Panc1 (cell line): Measurements from ENCODE around the gene PRRT4. TPM values are rescaled to one million over a fixed set of nuclear protein-coding genes. Genes with fewer than 3 reads are reported as not detected.

Source experiments
- ATAC-seq: fragments of 200-7000 bp; cut with Tn5 transposase; 2 replicates; pipeline ENCODE4 v1.9.1; 2020; ENCODE audit warnings: mild to moderate bottlenecking, moderate library complexity
- BruUV-seq: library from RNA; stranded (reverse); fragments of 400-500 nt; replicated peaks from 2 replicates; lab custom pipeline; 2021; lab: Mats Ljungman, UMichigan
- CTCF ChIA-PET: fragments of 300-600 bp; sonication (Branson Sonifier 250); formaldehyde crosslinking; loops from one replicate; lab custom pipeline; 2022; ENCODE audit warnings: antibody characterized with exemption; lab: Charles Lee
- POLR2A ChIA-PET: fragments of 300-600 bp; sonication (Branson Sonifier 250); formaldehyde crosslinking; loops from one replicate; lab custom pipeline; 2022; ENCODE audit warnings: antibody characterized with exemption; lab: Charles Lee
- DNase-seq: peaks from one replicate; pipeline ENCODE4 v3.0.0-alpha.2; 2010; ENCODE audit warnings: low read depth, low spot score
- H3K27ac ChIP-seq: 2 replicates; pipeline ENCODE4 v1.5.1; 2011; ENCODE audit warnings: mild to moderate bottlenecking, low read length, inconsistent platforms
- H3K27me3 ChIP-seq: fragments of 200-500 bp; sonication (Bioruptor generic); 2 replicates; pipeline ENCODE4 v1.6.0; 2014; ENCODE audit warnings: low read length, inconsistent platforms; ENCODE audit not compliant: control insufficient read depth, insufficient read depth
- H3K36me3 ChIP-seq: fragments of 200-500 bp; sonication (Bioruptor generic); 2 replicates; pipeline ENCODE4 v1.5.1; 2014; ENCODE audit warnings: inconsistent platforms, mild to moderate bottlenecking, low read length, moderate library complexity; ENCODE audit not compliant: control insufficient read depth, insufficient read depth
- H3K4me1 ChIP-seq: 2 replicates; pipeline ENCODE4 v1.5.1; 2011; ENCODE audit warnings: inconsistent platforms, mild to moderate bottlenecking, low read length, moderate library complexity; ENCODE audit not compliant: control insufficient read depth, insufficient read depth
- H3K4me3 ChIP-seq, 2 experiments: 2 replicates each; pipeline ENCODE4 v1.5.1; 2011 to 2012; ENCODE audit warnings: low read depth in 2 of 2, low read length in 2 of 2, mild to moderate bottlenecking in 2 of 2, inconsistent platforms in 1 of 2, moderate library complexity in 1 of 2
- H3K9me3 ChIP-seq: fragments of 200-500 bp; sonication (Bioruptor generic); 2 replicates; pipeline ENCODE4 v1.5.1; 2014; ENCODE audit warnings: low read depth, mild to moderate bottlenecking, inconsistent platforms, low read length, moderate library complexity; ENCODE audit not compliant: control insufficient read depth, insufficient read depth
- POLR2AphosphoS5 ChIP-seq: IDR thresholded peaks from 2 replicates; pipeline ENCODE4 v1.6.1; 2012; ENCODE audit warnings: mild to moderate bottlenecking, low read depth, low read length, moderate library complexity
- REST ChIP-seq, 2 experiments: IDR thresholded peaks; 2 replicates each; pipeline ENCODE4 v1.6.1; 2011 to 2012; ENCODE audit warnings: low read depth in 2 of 2, control low read depth in 1 of 2, low read length in 1 of 2, mild to moderate bottlenecking in 1 of 2, moderate library complexity in 1 of 2; ENCODE audit not compliant: insufficient read depth in 1 of 2
- SIN3A ChIP-seq: IDR thresholded peaks from 2 replicates; pipeline ENCODE4 v1.6.1; 2012; ENCODE audit warnings: low read depth, mild to moderate bottlenecking, low read length, moderate library complexity, borderline replicate concordance; ENCODE audit not compliant: insufficient read depth
- TCF7L2 ChIP-seq: IDR thresholded peaks from 2 replicates; pipeline ENCODE4 v1.6.1; 2011; ENCODE audit warnings: mild to moderate bottlenecking, low read depth, low read length, inconsistent platforms
- in situ Hi-C: cut with HindIII; loops from 2 replicates; pipeline ENCODE4 v1.10.0; 2016; ENCODE audit warnings: low sequenced_read_pairs, low pct_unique_long_range_greater_than_20kb
- intact Hi-C: fragments of 100-400 bp; cut with micrococcal nuclease; formaldehyde crosslinking; loops from one replicate; pipeline ENCODE4 v1.10.0; 2022; ENCODE audit not compliant: unreplicated experiment
- total RNA-seq: library from RNA; stranded (reverse); gene quantifications from one replicate; pipeline ENCODE4 v1.2.1, GENCODE V29; 2021; ENCODE audit not compliant: unreplicated experiment
- TF ChIP-seq, protein P1 (sequence below): fragments of 450-650 bp; IDR thresholded peaks from 2 replicates; pipeline ENCODE4 v1.5.1; 2017; ENCODE audit warnings: mild to moderate bottlenecking

PRRT4 gene
- total RNA-seq, 1 experiment from 2014 or later = 0.77 TPM

- Histone ChIP-seq H3K4me1 (no peaks in the 10 kb centered on the region), H3K9me3 (no peaks in the 10 kb centered on the region), H3K27ac (no peak overlapping the region), H3K4me3 (no peak overlapping the region), H3K27me3 (no peaks in the 10 kb centered on the region), H3K36me3 (peaks cover 20% of the 10 kb centered on the region)
- CTCF ChIA-PET = no interaction called here
- BruUV-seq = no TSS peak
- no peak for DNase-seq
- intact Hi-C loops = no loop called here
- no peak for TF ChIP-seq REST (IDR thresholded peaks at IDR 0.05; ENCODE audit: insufficient read depth in 1 of 2, low read depth in 2 of 2, low read length in 1 of 2)
- TF ChIP-seq POLR2AphosphoS5 = no peak
- no peak for TF ChIP-seq TCF7L2
- no peak for ATAC-seq
- POLR2A ChIA-PET = no interaction called here
- in situ Hi-C loops = no loop called here
Measured at GRCh38 chr7:128309124-128309523, 52.4 kb downstream of the PRRT4 start.

GRCh38 chr7:128307061-128307460 lies 54.4 kb downstream of the PRRT4 start:
- no peak overlapping the region for H3K27ac ChIP-seq
- POLR2A ChIA-PET = no interaction called here
- intact Hi-C loops (no loop called here), in situ Hi-C loops (no loop called here)
- no peak for ATAC-seq
- TF ChIP-seq, protein P1, sequence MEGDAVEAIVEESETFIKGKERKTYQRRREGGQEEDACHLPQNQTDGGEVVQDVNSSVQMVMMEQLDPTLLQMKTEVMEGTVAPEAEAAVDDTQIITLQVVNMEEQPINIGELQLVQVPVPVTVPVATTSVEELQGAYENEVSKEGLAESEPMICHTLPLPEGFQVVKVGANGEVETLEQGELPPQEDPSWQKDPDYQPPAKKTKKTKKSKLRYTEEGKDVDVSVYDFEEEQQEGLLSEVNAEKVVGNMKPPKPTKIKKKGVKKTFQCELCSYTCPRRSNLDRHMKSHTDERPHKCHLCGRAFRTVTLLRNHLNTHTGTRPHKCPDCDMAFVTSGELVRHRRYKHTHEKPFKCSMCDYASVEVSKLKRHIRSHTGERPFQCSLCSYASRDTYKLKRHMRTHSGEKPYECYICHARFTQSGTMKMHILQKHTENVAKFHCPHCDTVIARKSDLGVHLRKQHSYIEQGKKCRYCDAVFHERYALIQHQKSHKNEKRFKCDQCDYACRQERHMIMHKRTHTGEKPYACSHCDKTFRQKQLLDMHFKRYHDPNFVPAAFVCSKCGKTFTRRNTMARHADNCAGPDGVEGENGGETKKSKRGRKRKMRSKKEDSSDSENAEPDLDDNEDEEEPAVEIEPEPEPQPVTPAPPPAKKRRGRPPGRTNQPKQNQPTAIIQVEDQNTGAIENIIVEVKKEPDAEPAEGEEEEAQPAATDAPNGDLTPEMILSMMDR = no peak
- TF ChIP-seq SIN3A (no peak), POLR2AphosphoS5 (no peak), REST (IDR thresholded peaks at IDR 0.05; ENCODE audit: insufficient read depth in 1 of 2, low read depth in 2 of 2, low read length in 1 of 2) (no peak), TCF7L2 (no peak)
- CTCF ChIA-PET = no interaction called here
- H3K27me3 ChIP-seq = no peaks in the 10 kb centered on the region
- H3K36me3 ChIP-seq = peaks cover 8% of the 10 kb centered on the region; the same call in 1 of the 2 replicates
- H3K4me1 ChIP-seq = no peaks in the 10 kb centered on the region
- BruUV-seq = no TSS peak
- H3K4me3 ChIP-seq = no peak overlapping the region
- H3K9me3 ChIP-seq = no peaks in the 10 kb centered on the region
- no peak for DNase-seq
